ENCODE data around the gene SPATA2L. TPM values are rescaled to one million over a fixed set of nuclear protein-coding genes. Genes with fewer than 3 reads are reported as not detected.
A peak's percentile ranks its signal among the peaks of the same experiment; 100 is the strongest.

SPATA2L gene
- polyA plus RNA-seq, 1 of the 3 experiments (the other 2 are of a cell fraction) = 8.6 TPM

DNA sequence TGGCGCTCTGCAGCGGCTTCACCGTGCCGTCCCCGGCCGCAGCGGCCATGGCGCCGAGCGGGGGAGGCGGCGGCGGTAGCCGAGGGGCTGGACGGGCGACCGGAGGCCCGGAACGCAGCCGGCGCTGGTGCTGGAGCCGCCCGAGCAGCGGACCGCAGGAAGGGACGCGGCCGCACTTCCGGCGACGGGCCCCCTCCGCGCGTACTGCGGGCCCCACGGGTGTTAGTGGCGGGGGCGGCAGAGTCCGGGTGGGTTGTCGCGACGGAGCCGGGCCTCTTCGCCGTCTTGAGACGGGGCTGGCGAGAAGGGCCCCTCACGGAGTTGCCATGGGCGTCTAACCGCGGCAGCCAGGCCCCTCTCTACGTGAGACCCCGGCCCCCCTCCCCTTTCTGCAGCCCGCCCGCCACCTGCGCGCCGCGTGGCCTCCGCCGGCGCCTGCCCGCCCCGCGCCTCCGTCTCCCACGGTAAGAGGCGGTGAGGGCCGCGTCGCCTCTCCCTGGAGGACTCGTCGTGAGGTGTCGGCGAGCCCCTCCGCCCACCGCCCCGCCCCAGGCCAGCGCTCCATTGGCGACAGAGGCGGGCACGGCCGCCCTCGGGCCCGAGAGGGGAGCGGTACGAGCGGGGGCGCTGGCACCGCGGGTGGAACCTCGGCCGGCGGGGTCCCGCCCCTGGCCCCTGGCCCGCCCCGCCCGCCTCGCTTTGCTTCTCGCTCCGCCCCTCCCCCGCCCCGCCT lies 19.5 kb upstream of the SPATA2L start, which contains the start of the genes VPS9D1 and ZNF276 (continued):
- TF ChIP-seq, protein P1, sequence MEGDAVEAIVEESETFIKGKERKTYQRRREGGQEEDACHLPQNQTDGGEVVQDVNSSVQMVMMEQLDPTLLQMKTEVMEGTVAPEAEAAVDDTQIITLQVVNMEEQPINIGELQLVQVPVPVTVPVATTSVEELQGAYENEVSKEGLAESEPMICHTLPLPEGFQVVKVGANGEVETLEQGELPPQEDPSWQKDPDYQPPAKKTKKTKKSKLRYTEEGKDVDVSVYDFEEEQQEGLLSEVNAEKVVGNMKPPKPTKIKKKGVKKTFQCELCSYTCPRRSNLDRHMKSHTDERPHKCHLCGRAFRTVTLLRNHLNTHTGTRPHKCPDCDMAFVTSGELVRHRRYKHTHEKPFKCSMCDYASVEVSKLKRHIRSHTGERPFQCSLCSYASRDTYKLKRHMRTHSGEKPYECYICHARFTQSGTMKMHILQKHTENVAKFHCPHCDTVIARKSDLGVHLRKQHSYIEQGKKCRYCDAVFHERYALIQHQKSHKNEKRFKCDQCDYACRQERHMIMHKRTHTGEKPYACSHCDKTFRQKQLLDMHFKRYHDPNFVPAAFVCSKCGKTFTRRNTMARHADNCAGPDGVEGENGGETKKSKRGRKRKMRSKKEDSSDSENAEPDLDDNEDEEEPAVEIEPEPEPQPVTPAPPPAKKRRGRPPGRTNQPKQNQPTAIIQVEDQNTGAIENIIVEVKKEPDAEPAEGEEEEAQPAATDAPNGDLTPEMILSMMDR (IDR thresholded peaks at IDR 0.05) = no peak
- no peak for TF ChIP-seq MEF2A (IDR thresholded peaks at IDR 0.05; ENCODE audit: borderline replicate concordance, low read depth)
- TF ChIP-seq TAF1 (IDR thresholded peaks at IDR 0.05; ENCODE audit: borderline replicate concordance, low read depth, low read length) = peak; percentile 83
- no peak for TF ChIP-seq FOXM1 (IDR thresholded peaks at IDR 0.05; ENCODE audit: low read depth)
- TF ChIP-seq RCOR1 (IDR thresholded peaks at IDR 0.05; ENCODE audit: low read length) = no peak
- TF ChIP-seq, protein P2, sequence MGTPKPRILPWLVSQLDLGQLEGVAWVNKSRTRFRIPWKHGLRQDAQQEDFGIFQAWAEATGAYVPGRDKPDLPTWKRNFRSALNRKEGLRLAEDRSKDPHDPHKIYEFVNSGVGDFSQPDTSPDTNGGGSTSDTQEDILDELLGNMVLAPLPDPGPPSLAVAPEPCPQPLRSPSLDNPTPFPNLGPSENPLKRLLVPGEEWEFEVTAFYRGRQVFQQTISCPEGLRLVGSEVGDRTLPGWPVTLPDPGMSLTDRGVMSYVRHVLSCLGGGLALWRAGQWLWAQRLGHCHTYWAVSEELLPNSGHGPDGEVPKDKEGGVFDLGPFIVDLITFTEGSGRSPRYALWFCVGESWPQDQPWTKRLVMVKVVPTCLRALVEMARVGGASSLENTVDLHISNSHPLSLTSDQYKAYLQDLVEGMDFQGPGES (IDR thresholded peaks at IDR 0.05; ENCODE audit: low read depth, low read length) = no peak
- TF ChIP-seq SMC3 (IDR thresholded peaks at IDR 0.05; ENCODE audit: low read depth, low read length) = no peak
- TF ChIP-seq, protein P3, sequence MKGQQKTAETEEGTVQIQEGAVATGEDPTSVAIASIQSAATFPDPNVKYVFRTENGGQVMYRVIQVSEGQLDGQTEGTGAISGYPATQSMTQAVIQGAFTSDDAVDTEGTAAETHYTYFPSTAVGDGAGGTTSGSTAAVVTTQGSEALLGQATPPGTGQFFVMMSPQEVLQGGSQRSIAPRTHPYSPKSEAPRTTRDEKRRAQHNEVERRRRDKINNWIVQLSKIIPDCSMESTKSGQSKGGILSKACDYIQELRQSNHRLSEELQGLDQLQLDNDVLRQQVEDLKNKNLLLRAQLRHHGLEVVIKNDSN (IDR thresholded peaks at IDR 0.05; ENCODE audit: borderline replicate concordance, low read depth) = no peak
- TF ChIP-seq MXI1 (IDR thresholded peaks at IDR 0.05; ENCODE audit: low read depth, low read length) = peak; percentile 66
- TF ChIP-seq RFX5 (IDR thresholded peaks at IDR 0.05; ENCODE audit: low read length) = no peak
- no peak for TF ChIP-seq NRF1 (IDR thresholded peaks at IDR 0.05; ENCODE audit: low read depth, low read length)

DNA sequence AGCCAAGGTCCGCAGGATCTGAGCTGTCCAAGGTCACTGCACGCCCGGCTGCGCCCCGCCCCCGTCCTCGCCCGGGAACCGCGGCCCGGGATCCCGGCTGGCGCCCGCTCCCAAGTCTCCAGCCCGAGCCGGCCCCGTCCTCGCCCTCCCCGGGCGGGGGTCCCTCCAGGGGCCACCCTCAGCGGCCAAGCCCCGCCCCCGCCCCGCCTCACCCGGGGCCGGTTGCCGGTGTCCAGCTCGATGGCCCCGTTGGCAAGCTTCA lies 19.0 kb upstream of the SPATA2L start:
- Histone ChIP-seq H3K9ac (peak overlapping the region; percentile 85), H3K9me3 (no peaks in the 10 kb centered on the region), H3K4me2 (peak overlapping the region; percentile 96), H3K4me3 (ENCODE audit: low read depth in 2 of 2, low read length in 1 of 2) (peak overlapping the region; percentile 74 to 92), H3K27ac (ENCODE audit: low read depth in 2 of 2, low read length in 1 of 2) (peak overlapping the region; percentile 79 to 92), H3K4me1 (ENCODE audit: control insufficient read depth in 1 of 2, insufficient read depth in 2 of 2, low read depth in 1 of 2, low read length in 1 of 2) (peaks cover 21 to 25% of the 10 kb centered on the region in 2 experiments; a peak in 3 of 4 replicates), H3F3A (replicated peaks; ENCODE audit: insufficient read depth) (peaks cover 19% of the 10 kb centered on the region), H3K79me2 (ENCODE audit: insufficient read depth) (peaks cover 48% of the 10 kb centered on the region), H2AFZ (ENCODE audit: low read depth) (no peak overlapping the region), H3K9me2 (no peaks in the 10 kb centered on the region), H4K20me1 (ENCODE audit: insufficient read depth) (peaks cover 32% of the 10 kb centered on the region), H3K36me3 (replicated peaks in 1 of 2; ENCODE audit: control insufficient read depth in 1 of 2, insufficient read depth in 2 of 2, low read length in 1 of 2) (peaks cover 13 to 20% of the 10 kb centered on the region in 2 experiments), H3K27me3 (ENCODE audit: insufficient read depth) (no peaks in the 10 kb centered on the region)
- POLR2A ChIA-PET = interaction anchor here (0.8 kb wide), 1 partner anchor 14 kb away, joined by 3 read pairs; no protein-coding TSS in a partner anchor
- CTCF ChIA-PET = interaction anchor here (1.3 to 1.7 kb wide), 2 partner anchors 10 to 141 kb away, joined by 3 to 6 read pairs; no protein-coding TSS in a partner anchor
- no CpG with 5 or more reads among the region's 29 CpGs for WGBS (ENCODE audit: low lambda C conversion rate)
- TF ChIP-seq RCOR1 (IDR thresholded peaks at IDR 0.05; ENCODE audit: low read length) (no peak), MXI1 (IDR thresholded peaks at IDR 0.05; ENCODE audit: low read depth, low read length) (0 out of 2 replicates have a peak, but pooled peaks have one; percentile 9), FOXM1 (IDR thresholded peaks at IDR 0.05; ENCODE audit: low read depth) (no peak), CHD2 (IDR thresholded peaks at IDR 0.05; ENCODE audit: low read length, partially characterized antibody) (no peak)
- TF ChIP-seq, protein P4, sequence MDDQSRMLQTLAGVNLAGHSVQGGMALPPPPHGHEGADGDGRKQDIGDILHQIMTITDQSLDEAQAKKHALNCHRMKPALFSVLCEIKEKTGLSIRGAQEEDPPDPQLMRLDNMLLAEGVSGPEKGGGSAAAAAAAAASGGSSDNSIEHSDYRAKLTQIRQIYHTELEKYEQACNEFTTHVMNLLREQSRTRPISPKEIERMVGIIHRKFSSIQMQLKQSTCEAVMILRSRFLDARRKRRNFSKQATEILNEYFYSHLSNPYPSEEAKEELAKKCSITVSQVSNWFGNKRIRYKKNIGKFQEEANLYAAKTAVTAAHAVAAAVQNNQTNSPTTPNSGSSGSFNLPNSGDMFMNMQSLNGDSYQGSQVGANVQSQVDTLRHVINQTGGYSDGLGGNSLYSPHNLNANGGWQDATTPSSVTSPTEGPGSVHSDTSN (IDR thresholded peaks at IDR 0.05) = no peak; the same call in 1 of the 2 replicates
- TF ChIP-seq, protein P5, sequence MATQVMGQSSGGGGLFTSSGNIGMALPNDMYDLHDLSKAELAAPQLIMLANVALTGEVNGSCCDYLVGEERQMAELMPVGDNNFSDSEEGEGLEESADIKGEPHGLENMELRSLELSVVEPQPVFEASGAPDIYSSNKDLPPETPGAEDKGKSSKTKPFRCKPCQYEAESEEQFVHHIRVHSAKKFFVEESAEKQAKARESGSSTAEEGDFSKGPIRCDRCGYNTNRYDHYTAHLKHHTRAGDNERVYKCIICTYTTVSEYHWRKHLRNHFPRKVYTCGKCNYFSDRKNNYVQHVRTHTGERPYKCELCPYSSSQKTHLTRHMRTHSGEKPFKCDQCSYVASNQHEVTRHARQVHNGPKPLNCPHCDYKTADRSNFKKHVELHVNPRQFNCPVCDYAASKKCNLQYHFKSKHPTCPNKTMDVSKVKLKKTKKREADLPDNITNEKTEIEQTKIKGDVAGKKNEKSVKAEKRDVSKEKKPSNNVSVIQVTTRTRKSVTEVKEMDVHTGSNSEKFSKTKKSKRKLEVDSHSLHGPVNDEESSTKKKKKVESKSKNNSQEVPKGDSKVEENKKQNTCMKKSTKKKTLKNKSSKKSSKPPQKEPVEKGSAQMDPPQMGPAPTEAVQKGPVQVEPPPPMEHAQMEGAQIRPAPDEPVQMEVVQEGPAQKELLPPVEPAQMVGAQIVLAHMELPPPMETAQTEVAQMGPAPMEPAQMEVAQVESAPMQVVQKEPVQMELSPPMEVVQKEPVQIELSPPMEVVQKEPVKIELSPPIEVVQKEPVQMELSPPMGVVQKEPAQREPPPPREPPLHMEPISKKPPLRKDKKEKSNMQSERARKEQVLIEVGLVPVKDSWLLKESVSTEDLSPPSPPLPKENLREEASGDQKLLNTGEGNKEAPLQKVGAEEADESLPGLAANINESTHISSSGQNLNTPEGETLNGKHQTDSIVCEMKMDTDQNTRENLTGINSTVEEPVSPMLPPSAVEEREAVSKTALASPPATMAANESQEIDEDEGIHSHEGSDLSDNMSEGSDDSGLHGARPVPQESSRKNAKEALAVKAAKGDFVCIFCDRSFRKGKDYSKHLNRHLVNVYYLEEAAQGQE (IDR thresholded peaks at IDR 0.05; ENCODE audit: low read depth, low read length) = peak; percentile 76; the same call in 1 of the 2 replicates
- peak; percentile 85 for DNase-seq

Measured in SK-N-SH (cell line).